ENCODE results near the gene TEK.
"Not testable (repeated sequence)": the region's sequence is repeated elsewhere in the genome, so short reads cannot be mapped to it uniquely, and the experiment has no call there.

The TEK gene

DNA sequence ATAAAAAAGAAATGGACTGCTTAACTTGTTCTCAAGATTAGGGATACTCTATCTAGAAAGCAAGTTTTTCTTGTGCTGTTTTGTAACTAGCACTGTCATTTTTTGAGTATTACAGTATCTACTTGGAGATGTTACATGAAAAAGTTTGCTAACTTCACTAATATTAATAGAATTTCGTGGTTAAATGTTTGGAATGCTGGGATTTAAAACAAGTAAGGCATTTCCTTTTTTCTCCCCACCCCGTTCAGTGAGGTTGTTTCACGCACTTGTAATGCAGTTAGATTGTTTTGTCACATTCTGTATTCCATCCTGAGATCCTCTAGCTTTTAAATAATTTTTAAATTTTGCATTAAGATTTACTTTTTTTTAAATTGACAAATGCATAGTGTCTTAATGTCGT, 20.0 kb upstream of the TEK start:
- Histone ChIP-seq H3K4me1 (no peaks in the 10 kb centered on the region), H3K4me2 (ENCODE audit: low read length) (no peak overlapping the region), H3K27ac (no peak overlapping the region), H3K36me3 (ENCODE audit: control insufficient read depth, insufficient read depth, low read length) (no peaks in the 10 kb centered on the region), H3K4me3 (ENCODE audit: low read depth, low read length) (no peak overlapping the region), H3K9ac (no peak overlapping the region), H3K9me3 (ENCODE audit: control insufficient read depth, low read length) (no peaks in the 10 kb centered on the region), H2AFZ (no peak overlapping the region), H3K27me3 (ENCODE audit: control insufficient read depth, insufficient read depth, low read length) (no peaks in the 10 kb centered on the region), H3K79me2 (no peaks in the 10 kb centered on the region)
- TF ChIP-seq, protein P1, sequence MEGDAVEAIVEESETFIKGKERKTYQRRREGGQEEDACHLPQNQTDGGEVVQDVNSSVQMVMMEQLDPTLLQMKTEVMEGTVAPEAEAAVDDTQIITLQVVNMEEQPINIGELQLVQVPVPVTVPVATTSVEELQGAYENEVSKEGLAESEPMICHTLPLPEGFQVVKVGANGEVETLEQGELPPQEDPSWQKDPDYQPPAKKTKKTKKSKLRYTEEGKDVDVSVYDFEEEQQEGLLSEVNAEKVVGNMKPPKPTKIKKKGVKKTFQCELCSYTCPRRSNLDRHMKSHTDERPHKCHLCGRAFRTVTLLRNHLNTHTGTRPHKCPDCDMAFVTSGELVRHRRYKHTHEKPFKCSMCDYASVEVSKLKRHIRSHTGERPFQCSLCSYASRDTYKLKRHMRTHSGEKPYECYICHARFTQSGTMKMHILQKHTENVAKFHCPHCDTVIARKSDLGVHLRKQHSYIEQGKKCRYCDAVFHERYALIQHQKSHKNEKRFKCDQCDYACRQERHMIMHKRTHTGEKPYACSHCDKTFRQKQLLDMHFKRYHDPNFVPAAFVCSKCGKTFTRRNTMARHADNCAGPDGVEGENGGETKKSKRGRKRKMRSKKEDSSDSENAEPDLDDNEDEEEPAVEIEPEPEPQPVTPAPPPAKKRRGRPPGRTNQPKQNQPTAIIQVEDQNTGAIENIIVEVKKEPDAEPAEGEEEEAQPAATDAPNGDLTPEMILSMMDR (IDR thresholded peaks at IDR 0.05) = no peak

DNA sequence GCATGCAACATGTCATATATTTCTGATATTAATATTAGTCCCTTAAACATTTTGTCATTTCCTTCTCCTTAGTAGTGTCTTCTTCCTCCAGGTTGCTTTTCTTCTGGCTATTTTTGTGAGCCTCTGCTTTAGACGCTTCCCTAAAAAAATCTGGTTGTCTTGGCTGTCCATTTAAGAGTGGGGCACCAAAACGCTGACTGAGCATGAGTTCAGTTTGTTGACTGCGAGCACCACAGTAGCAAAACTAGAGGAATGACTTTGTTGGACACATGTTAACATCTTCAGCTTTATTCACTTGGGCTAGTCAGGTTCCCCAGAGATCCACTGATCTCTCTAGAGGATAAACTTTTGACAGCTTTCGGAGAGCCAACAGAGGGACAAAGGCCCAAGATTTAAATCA, 19.3 kb upstream of the TEK start:
- Histone ChIP-seq H3K4me3 (ENCODE audit: low read depth, low read length) (no peak overlapping the region), H3K4me1 (no peaks in the 10 kb centered on the region), H3K79me2 (no peaks in the 10 kb centered on the region), H3K36me3 (ENCODE audit: control insufficient read depth, insufficient read depth, low read length) (no peaks in the 10 kb centered on the region), H3K9me3 (ENCODE audit: control insufficient read depth, low read length) (no peaks in the 10 kb centered on the region), H3K9ac (no peak overlapping the region), H2AFZ (no peak overlapping the region), H3K27me3 (ENCODE audit: control insufficient read depth, insufficient read depth, low read length) (no peaks in the 10 kb centered on the region), H3K27ac (no peak overlapping the region), H3K4me2 (ENCODE audit: low read length) (no peak overlapping the region)
- TF ChIP-seq, protein P1 (IDR thresholded peaks at IDR 0.05) = no peak

DNA sequence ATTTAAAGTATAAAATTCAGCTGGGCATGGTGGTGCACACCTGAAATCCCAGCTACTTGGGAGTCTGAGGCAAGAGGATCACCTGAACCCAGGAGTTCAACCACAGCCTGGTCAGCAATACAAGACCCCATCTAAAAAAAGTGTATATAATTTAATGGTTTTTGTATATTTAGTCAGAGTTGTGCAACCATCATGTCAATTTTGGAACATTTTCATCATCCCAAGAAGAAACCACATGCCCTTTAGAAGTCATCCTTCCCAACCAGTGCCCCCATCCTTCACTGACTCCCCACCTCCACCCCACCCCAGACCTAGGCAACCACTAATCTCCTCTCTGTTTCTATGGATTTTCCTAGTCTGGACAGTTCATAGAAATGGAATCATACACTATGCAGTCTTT, 18.8 kb upstream of the TEK start:
- H3K79me2 ChIP-seq = no peaks in the 10 kb centered on the region
- H3K9me3 ChIP-seq (ENCODE audit: control insufficient read depth, low read length) = no peaks in the 10 kb centered on the region
- no peak overlapping the region for H3K4me3 ChIP-seq (ENCODE audit: low read depth, low read length)
- H2AFZ ChIP-seq = no peak overlapping the region
- H3K4me2 ChIP-seq (ENCODE audit: low read length) = no peak overlapping the region
- no peaks in the 10 kb centered on the region for H3K27me3 ChIP-seq (ENCODE audit: control insufficient read depth, insufficient read depth, low read length)
- H3K4me1 ChIP-seq = no peaks in the 10 kb centered on the region
- no peak overlapping the region for H3K9ac ChIP-seq
- TF ChIP-seq, protein P1 (IDR thresholded peaks at IDR 0.05) = no peak
- no peak overlapping the region for H3K27ac ChIP-seq
- no peaks in the 10 kb centered on the region for H3K36me3 ChIP-seq (ENCODE audit: control insufficient read depth, insufficient read depth, low read length)

DNA sequence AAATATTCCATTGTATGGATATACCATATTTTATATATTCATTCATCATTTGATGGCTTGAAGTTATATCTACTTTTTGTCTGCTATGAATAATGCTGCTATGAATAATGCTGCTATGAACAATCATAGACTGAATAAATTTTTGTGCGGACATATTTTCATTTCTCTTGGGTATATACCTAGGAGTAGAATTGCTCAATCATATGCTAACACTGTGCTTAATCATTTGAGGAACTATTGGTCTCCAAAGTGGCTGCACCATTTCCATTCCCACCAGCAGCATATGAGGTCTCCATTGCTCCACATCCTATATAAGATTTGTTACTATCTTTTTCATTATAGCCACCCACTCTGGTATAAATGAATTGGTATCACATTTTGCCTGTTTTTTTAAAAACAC, 18.3 kb upstream of the TEK start:
- H3K4me3 ChIP-seq (ENCODE audit: low read depth, low read length) = no peak overlapping the region
- TF ChIP-seq, protein P1 (IDR thresholded peaks at IDR 0.05) = no peak

DNA sequence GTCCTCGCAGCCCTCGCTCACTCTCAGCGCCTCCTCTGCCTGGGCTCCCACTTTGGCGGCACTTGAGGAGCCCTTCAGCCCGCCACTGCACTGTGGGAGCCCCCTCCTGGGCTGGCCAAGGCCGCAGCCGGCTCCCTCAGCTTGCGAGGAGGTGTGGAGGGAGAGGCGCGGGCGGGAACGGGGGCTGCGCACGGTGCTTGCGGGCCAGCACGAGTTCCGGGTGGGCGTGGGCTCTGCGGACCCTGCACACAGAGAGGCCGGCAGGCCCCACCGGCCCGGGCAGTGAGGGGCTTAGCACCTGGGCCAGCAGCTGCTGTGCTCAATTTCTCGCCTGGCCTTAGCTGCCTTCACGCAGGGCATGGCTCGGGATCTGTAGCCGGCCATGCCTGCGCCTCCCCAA, 16.5 kb upstream of the TEK start:
- not testable (repeated sequence) for H3K4me2 ChIP-seq (ENCODE audit: low read length); H3K36me3 ChIP-seq (ENCODE audit: control insufficient read depth, insufficient read depth, low read length); H3K27me3 ChIP-seq (ENCODE audit: control insufficient read depth, insufficient read depth, low read length); H2AFZ ChIP-seq; H3K9me3 ChIP-seq (ENCODE audit: control insufficient read depth, low read length); H3K9ac ChIP-seq; H3K79me2 ChIP-seq; H3K4me3 ChIP-seq (ENCODE audit: low read depth, low read length); H3K27ac ChIP-seq; H3K4me1 ChIP-seq

More for the DNA sequence above, 18.3 kb upstream of the TEK start:
- Histone ChIP-seq H3K27ac (no peak overlapping the region), H3K79me2 (no peaks in the 10 kb centered on the region), H3K27me3 (ENCODE audit: control insufficient read depth, insufficient read depth, low read length) (no peaks in the 10 kb centered on the region), H2AFZ (no peak overlapping the region), H3K9me3 (ENCODE audit: control insufficient read depth, low read length) (no peaks in the 10 kb centered on the region), H3K4me2 (ENCODE audit: low read length) (no peak overlapping the region), H3K36me3 (ENCODE audit: control insufficient read depth, insufficient read depth, low read length) (no peaks in the 10 kb centered on the region), H3K4me1 (no peaks in the 10 kb centered on the region), H3K9ac (no peak overlapping the region)

DNA sequence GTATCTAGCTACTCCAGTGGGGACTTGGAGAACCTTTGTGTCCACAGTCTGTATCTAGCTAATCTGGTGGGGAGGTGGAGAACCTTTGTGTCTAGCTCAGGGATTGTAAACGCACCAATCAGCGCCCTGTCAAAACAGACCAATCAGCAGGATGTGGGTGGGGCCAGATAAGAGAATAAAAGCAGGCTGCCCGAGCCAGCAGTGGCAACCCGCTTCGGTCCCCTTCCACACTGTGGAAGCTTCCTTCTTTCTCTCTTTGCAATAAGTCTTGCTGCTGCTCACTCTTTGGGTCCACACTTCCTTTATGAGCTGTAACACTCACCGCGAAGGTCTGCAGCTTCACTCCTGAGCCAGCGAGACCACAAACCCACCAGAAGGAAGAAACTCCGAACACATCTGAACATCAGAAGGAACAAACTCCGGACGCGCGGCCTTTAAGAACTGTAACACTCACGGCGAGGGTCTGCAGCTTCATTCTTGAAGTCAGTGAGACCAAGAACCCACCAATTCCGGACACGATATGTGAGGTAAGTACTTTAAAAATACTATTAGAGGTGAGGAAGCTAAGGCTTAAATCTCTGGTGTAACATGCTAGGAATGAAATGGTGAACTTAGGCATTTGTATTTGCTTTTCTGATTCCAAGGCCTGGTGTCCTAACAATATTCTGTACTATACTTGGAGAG, 15.5 kb upstream of the TEK start:
- H2AFZ ChIP-seq; H3K4me2 ChIP-seq (ENCODE audit: low read length); H3K4me3 ChIP-seq (ENCODE audit: low read depth, low read length); H3K9ac ChIP-seq; H3K27ac ChIP-seq; H3K9me3 ChIP-seq (ENCODE audit: control insufficient read depth, low read length); H3K27me3 ChIP-seq (ENCODE audit: control insufficient read depth, insufficient read depth, low read length); H3K4me1 ChIP-seq; H3K79me2 ChIP-seq; H3K36me3 ChIP-seq (ENCODE audit: control insufficient read depth, insufficient read depth, low read length): not testable (repeated sequence)
